ENCODE measurements around the gene CCDC57. TPM values are rescaled to one million over a fixed set of nuclear protein-coding genes. Genes with fewer than 3 reads are reported as not detected.

Gene CCDC57
- total and polyA plus RNA-seq, 9 of the 15 experiments (the other 6 are each of a cell fraction or from before 2014, with no cell fraction given), result 0.83 to 36.2 (median 13.6) TPM

DNA sequence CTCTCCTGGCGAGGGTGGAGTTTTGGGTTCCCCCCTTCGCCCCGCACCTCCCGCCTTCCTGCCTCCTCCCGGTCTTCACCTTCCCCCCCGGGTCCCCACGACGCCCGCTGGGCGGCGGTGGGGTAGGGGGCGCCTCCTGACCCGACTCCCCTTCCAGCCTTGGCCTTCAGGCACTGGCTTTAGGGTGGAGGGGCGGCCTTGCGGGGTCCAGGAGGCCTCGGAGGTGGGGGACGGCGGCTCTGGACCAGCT is 18.6 kb upstream of the CCDC57 start (continued):
- TF ChIP-seq, protein P1, sequence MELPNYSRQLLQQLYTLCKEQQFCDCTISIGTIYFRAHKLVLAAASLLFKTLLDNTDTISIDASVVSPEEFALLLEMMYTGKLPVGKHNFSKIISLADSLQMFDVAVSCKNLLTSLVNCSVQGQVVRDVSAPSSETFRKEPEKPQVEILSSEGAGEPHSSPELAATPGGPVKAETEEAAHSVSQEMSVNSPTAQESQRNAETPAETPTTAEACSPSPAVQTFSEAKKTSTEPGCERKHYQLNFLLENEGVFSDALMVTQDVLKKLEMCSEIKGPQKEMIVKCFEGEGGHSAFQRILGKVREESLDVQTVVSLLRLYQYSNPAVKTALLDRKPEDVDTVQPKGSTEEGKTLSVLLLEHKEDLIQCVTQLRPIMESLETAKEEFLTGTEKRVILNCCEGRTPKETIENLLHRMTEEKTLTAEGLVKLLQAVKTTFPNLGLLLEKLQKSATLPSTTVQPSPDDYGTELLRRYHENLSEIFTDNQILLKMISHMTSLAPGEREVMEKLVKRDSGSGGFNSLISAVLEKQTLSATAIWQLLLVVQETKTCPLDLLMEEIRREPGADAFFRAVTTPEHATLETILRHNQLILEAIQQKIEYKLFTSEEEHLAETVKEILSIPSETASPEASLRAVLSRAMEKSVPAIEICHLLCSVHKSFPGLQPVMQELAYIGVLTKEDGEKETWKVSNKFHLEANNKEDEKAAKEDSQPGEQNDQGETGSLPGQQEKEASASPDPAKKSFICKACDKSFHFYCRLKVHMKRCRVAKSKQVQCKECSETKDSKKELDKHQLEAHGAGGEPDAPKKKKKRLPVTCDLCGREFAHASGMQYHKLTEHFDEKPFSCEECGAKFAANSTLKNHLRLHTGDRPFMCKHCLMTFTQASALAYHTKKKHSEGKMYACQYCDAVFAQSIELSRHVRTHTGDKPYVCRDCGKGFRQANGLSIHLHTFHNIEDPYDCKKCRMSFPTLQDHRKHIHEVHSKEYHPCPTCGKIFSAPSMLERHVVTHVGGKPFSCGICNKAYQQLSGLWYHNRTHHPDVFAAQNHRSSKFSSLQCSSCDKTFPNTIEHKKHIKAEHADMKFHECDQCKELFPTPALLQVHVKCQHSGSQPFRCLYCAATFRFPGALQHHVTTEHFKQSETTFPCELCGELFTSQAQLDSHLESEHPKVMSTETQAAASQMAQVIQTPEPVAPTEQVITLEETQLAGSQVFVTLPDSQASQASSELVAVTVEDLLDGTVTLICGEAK (IDR thresholded peaks at IDR 0.05), result no peak
- TF ChIP-seq, protein P1 (CRISPR knock-in tag; IDR thresholded peaks at IDR 0.05), result no peak
- TF ChIP-seq ZNF778 (CRISPR knock-in tag; IDR thresholded peaks at IDR 0.05) (no peak), ESRRB (CRISPR knock-in tag; IDR thresholded peaks at IDR 0.05; ENCODE audit: borderline replicate concordance) (0 out of 2 replicates have a peak, but pooled peaks have one; percentile 45), RBFOX2 (IDR thresholded peaks at IDR 0.05; ENCODE audit: low read depth, low read length) (peak; percentile 52; the same call in 1 of the 2 replicates), EZH2 (IDR thresholded peaks at IDR 0.05; ENCODE audit: borderline replicate concordance, low read depth, low read length) (no peak), NONO (IDR thresholded peaks at IDR 0.05; ENCODE audit: low read depth in 2 of 2, low read length in 1 of 2) (peak in 1 of 2 experiments; percentile 66; a peak in 2 of 4 replicates), CC2D1A (IDR thresholded peaks at IDR 0.05) (no peak)
- TF ChIP-seq, protein P2, sequence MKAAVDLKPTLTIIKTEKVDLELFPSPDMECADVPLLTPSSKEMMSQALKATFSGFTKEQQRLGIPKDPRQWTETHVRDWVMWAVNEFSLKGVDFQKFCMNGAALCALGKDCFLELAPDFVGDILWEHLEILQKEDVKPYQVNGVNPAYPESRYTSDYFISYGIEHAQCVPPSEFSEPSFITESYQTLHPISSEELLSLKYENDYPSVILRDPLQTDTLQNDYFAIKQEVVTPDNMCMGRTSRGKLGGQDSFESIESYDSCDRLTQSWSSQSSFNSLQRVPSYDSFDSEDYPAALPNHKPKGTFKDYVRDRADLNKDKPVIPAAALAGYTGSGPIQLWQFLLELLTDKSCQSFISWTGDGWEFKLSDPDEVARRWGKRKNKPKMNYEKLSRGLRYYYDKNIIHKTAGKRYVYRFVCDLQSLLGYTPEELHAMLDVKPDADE (conservative IDR thresholded peaks at IDR 0.05; ENCODE audit: control insufficient read depth, low read depth, low read length), result no peak
- TF ChIP-seq, protein P3, sequence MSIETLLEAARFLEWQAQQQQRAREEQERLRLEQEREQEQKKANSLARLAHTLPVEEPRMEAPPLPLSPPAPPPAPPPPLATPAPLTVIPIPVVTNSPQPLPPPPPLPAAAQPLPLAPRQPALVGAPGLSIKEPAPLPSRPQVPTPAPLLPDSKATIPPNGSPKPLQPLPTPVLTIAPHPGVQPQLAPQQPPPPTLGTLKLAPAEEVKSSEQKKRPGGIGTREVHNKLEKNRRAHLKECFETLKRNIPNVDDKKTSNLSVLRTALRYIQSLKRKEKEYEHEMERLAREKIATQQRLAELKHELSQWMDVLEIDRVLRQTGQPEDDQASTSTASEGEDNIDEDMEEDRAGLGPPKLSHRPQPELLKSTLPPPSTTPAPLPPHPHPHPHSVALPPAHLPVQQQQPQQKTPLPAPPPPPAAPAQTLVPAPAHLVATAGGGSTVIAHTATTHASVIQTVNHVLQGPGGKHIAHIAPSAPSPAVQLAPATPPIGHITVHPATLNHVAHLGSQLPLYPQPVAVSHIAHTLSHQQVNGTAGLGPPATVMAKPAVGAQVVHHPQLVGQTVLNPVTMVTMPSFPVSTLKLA (conservative IDR thresholded peaks at IDR 0.05), result 0 out of 4 replicates have a peak, but pooled peaks of 1 of the 2 experiments have one; percentile 0
- TF ChIP-seq, protein P4, sequence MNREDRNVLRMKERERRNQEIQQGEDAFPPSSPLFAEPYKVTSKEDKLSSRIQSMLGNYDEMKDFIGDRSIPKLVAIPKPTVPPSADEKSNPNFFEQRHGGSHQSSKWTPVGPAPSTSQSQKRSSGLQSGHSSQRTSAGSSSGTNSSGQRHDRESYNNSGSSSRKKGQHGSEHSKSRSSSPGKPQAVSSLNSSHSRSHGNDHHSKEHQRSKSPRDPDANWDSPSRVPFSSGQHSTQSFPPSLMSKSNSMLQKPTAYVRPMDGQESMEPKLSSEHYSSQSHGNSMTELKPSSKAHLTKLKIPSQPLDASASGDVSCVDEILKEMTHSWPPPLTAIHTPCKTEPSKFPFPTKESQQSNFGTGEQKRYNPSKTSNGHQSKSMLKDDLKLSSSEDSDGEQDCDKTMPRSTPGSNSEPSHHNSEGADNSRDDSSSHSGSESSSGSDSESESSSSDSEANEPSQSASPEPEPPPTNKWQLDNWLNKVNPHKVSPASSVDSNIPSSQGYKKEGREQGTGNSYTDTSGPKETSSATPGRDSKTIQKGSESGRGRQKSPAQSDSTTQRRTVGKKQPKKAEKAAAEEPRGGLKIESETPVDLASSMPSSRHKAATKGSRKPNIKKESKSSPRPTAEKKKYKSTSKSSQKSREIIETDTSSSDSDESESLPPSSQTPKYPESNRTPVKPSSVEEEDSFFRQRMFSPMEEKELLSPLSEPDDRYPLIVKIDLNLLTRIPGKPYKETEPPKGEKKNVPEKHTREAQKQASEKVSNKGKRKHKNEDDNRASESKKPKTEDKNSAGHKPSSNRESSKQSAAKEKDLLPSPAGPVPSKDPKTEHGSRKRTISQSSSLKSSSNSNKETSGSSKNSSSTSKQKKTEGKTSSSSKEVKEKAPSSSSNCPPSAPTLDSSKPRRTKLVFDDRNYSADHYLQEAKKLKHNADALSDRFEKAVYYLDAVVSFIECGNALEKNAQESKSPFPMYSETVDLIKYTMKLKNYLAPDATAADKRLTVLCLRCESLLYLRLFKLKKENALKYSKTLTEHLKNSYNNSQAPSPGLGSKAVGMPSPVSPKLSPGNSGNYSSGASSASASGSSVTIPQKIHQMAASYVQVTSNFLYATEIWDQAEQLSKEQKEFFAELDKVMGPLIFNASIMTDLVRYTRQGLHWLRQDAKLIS (CRISPR knock-in tag; IDR thresholded peaks at IDR 0.05), result no peak; the same call in 1 of the 2 replicates
